GM18520 (cell line): ENCODE measurements around the gene CHST12.
A peak's percentile ranks its signal among the peaks of the same experiment; 100 is the strongest.
"Not testable (repeated sequence)": the region's sequence is repeated elsewhere in the genome, so short reads cannot be mapped to it uniquely, and the experiment has no call there.

Source experiments
- ATAC-seq: cut with Tn5 transposase; IDR thresholded peaks from one replicate; pipeline ENCODE4 v1.9.1; 2021; ENCODE audit not compliant: unreplicated experiment

The CHST12 gene

DNA sequence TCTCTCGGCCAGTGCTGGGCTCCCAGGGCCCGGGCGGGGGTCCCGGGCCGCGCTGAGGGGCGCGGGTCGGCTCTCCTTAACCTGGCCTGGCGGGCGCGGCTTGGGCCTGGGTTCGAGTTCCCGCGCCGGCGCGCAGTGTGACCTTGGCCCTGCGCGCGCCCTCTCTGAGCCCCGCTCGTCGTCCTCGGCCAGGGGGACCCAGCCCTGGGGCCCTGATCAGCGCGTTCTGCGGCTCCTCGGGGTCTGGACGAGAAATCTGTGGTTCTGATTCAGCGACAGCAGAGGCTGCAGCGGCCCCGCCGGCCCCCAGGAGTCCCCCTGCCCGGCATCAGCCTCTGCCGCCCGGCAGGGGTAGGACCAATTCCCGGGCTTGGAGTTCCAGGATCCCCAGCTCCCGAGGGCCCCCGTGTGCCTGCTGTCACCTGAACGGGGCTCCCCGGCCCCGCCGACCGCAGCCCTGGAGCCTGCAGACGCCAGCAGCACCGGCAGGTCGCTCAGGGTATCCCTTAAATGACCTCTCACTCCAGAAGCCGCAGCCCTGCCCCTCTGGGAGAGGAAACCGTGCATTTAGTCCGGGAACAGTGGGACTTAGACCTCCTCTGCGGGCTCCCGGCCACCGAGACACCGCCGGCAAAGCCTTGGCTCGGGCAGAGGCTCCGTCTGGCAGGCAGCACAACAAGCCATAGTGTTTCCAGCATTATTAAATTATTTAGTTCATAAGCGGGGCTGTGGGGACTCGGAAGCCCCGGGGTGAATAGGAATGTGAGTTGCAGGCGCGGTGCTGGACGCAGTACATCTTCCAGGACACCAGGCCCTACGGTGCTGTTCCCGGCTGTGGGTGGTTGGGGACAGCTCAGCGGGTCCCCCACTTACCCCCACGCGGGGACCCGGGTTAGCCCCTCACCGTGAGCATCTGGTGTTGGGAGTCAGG is 572 bp downstream of the CHST12 start:
- no peak for ATAC-seq

DNA sequence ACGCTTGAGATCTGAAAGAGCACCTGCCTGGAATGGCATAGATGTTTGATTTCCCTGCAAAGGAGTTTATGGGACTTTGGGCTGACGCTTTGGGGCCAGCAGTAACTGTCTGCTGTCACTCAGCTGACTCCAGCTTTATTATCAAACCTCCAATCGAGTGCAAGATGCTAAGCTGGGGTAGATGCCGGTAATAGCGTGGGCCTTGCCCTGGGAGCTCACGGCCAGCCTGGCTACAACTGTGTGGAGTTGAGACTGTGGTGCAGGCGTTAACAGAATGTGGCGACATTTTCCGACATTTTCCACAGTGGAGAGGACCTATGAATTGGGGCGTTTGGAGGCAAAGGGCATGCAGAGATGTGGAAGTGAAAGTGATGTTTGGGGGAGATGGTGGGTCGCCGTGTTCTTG is 1.3 kb downstream of the CHST12 start:
- ATAC-seq: no peak

DNA sequence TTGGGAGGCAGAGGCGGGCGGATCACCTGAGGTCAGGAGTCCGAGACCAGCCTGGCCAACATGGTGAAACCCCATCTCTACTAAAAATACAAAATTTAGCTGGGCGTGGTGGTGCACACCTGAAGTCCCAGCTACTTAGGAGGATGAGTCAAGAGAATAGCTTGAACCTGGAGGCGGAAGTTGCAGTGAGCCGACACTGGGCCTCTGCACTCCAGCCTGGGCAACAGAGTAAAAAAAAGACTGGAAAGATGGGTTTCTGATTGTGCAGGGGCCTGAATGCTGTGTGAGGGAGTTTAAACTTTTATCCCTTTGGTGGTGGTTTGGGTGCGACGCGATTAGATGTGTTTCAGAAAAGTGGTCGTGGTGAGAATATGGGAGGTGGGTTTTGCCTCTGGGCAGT is 1.8 kb downstream of the CHST12 start:
- ATAC-seq: no peak

DNA sequence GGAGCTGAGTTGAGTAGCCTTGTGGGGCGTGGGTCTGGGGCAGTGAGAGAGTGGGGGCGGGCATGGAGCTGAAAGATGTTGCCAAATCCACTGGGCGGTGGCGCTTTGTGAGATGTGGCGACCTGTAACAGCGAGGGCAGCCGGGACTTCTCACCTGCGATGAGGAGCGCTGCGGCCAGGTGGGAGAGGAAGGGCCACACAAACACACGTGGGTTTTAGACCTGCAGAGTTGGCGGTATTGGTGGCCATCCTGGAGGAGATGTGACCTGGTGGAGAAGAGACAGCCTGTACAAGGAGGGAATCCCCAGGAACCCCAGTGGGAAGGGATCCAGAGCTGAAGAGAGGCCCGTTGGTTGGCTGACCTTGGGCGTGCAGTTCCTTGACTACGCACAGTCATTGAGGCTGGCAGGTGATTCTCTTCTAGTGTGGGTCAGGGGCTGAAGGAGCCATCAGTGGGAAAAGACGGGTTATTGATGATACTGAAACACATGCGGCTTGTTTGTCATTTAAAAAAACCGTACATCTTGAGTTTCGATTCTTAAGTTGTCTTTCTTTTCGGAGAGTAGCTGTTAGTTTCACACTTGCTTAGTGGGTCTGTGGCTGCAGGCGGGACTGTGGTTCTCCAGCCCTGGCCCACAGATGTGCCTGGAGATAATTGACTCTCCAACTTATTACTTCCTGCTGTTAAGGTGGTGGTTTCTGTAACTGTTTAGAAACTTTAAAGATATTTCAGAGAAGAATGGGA is 2.4 kb downstream of the CHST12 start:
- ATAC-seq: peak; percentile 28

DNA sequence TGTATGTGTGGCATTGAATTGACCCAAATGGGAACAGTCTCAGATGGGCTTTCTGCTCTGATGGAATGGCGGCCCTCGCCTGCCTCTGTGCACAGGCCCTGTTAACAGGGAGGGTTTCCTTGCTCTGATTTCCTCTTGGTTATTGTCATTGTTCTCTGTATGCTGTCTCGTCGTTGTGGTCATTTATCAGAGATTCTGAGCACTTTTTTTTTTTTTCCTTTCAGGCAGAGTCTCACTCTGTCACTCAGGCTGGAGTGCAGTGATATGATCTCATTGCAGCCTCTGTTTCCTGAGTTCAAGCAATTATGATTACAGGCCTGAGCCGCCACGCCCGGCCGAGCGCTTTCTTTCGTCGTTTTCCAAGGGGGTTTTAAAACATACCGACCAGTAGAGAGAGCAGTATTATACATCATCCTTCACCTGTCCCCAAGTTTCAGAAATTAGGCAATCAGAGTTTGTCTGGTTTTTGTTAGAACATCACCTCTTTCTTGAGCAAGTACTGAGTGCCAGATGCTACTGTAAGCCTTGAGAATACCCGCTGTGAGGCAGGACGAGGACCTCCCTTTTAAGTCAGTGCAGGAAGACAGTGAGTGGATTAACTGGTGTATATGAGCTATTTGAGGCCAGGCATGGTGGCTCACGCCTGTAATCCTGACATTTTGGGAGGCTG is 6.5 kb downstream of the CHST12 start:
- ATAC-seq: no peak

DNA sequence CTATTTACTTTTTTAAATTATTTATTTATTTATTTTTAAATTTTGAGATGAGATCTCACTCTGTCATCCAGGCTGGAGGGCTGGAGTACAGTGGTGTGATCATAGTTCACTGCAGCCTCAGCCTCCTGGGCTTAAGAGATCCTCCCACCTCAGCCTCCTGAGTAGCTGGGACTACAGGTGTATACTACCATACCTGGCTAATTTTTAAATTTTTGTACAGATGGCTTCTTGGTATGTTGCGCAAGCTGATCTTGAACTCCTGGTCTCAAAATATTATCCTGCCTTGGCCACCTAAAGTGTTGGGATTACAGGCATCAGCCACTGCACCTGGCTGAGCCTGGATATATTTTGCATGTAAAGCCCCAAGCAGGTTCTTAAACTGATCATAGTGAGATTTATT is 7.6 kb downstream of the CHST12 start:
- ATAC-seq: no peak

DNA sequence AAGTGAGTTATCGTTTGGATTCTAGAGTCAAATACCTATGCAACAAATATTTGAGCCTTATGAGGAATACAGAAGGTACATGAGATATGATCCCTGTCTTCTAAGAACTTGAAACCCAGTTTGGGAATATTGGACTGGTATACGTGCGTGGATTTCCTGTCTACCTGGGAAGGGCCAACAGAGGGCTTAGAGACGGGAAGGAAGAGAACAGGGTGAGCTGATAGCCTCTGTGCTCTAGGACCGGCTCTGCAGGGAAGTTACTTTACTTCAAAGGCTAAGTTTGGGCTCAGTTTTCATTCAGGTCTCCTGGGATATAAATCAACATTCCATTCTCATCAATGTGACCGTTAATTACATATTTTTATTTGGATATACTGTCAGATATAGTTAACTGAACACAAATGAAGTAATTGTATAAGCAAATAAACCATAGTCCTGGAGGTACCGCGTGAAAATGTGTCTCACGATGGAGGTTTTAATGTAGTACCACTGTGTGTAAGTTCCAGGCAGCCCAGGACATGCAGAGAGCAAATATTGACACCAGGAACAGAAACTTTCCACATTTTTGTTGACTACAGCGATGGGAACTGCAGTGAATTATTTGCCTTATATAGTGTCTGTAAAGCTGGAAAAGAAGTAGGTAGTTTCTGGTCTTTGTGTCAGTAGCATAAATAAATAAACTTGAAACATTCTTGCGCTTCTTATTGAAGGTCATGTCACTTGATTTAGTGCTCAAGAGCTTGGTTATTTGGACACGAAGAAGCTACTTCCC is 8.6 kb downstream of the CHST12 start:
- no peak for ATAC-seq

DNA sequence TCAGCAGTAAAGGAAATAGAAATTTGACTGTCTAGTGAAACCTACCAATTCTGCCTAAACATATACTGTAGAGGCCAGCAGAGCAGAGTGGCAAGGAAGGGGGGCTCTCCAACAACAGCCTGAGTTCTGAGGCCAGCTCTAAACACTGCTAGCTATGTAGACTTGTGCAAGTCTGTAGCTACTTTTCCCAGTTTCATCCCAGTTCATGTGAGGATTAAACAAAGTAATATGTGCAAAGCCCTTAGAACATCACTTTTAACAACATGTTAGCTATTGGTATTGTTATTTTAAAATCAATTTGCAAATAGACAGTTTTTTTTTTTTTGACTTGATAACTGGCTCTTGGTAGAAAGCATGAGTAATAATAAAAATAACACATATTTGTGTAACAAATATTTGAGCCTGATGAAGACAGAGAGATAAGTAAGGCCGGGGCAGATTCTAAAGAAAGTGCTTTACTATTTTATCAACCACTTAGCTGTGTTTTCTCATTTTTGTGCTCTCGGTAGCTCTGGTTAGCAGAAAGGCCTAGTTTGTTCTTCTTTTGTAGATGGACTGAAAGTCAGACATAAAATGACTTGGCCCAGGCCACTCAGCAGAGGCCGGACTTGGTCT is 9.3 kb downstream of the CHST12 start:
- ATAC-seq: no peak

DNA sequence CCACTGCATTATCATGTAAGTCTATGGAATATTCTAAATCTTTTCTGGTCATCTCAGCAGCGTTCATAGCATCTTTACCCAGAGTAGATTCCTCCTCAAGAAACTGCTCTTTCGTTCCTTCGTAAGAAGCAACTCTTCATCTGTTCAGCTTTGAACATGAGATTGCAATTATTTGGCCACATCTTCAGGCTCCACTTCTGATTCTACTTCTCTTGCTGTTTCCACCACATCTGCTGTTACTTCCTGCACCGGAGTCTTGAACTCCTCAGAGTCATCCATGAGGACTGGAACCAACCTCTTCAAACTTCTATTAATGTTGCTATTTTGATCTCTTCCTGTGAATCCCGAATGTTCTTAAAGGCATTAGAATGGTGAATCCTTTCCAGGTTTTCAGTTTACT is 12.7 kb downstream of the CHST12 start:
- no peak for ATAC-seq

DNA sequence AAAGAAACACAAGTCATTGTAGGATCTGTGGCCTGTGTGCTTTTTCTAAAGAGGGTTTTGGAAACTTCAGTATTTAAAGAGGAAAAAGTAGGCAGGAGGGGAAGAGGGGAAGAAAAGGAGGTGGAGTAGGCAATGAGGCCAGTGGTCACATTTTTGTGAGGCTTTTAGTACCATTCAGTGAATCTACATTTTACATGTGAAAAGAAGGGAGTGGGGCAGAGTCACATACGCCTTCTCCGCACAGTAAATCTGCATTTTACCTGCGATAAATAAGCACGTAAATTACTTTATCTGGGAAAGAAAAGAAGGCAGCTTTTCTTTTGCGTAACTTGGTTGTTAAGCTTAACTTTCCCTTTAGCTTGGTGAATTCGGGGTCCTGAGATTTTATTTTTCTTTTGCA is 13.2 kb downstream of the CHST12 start:
- no peak for ATAC-seq

DNA sequence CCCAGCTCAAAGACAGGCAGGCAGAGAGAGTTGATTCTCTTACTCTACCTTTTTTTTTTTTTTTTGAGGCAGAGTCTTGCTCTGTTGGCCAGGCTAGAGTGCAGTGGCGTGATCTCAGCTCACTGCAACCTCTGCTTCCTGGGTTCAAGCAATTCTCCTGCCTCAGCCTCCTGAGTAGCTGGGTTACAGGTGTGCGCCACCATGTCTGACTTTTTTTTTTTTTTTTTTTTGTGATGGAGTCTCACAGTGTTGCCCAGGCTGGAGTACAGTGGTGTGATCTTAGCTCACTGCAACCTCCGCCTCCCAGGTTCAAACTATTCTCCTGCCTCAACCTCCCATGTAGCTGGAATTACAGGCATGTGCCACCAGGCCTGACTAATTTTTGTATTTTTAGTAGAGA is 13.8 kb downstream of the CHST12 start:
- ATAC-seq: not testable (repeated sequence)

DNA sequence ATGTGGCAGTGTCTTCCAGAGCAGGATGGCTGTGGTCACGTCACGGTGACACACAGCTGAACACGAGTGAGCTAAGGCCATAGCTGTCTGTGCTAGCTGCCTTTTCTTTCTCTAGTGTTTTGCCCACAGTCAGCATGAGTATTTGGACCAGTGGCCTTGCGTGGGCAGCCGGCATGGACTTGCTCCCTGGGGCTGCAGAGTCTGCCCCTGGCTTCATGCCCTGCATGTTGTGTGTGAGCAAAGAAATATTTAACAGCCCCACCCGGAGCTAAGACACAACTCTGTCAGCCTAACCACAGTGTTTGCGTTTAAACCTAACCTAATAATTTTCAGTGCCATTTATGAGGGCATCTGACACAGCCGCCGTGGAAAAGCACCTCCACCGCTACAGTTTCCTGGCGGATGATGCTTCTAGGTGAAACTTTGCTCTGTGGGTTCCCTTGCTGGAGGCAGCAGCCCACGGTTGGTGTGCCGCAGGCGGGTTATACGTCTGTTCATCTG is 14.6 kb downstream of the CHST12 start:
- no peak for ATAC-seq

DNA sequence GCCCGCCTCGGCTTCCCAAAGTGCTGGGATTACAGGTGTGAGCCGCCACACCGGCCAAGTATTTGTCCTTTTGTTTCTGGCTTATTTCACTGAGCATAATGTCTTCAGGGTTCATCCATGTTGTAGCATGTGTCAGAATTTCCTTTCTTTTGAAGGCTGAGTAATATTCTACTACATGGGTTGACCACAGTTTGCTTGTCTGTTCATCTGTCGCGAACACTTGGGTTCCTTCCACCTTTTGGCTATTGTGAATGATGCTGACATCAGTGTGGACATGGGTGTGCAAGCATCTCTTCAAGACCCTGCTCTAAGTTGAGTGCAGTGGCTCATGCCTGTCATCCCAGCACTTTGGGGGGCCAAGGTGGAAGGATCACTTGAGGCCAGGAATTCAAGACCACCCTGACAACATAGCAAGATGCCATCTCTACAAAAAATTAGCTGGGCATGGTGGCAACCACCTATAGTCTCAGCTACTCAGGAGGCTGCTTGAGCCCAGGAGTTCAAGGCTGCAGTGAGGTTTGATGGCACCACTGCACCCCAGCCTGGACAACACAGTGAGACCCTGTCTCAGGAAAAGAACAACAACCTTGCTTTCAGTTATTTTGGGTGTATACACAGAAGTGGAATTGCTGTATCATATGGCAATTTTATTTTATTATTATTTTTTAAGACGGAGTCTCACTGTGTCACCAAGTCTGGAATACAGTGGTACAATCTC is 17.0 kb downstream of the CHST12 start:
- no peak for ATAC-seq

DNA sequence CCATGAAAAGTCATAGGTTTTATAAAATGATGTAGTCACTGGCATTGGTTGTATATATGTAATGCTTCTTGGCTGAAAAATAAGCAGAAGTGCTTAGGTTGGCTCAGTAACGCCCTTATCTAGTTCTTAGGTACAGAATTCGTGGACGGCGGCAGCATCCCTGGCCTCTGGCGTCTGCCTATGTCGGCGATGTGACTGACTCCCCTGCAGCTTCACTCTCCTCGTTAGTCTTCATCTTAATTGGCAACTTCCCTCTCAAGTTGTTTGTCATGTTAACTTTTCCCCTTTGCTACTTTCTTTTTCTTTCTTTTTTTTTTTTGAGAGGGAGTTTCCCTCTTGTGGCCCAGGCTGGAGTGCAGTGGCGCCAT is 18.5 kb downstream of the CHST12 start:
- no peak for ATAC-seq

DNA sequence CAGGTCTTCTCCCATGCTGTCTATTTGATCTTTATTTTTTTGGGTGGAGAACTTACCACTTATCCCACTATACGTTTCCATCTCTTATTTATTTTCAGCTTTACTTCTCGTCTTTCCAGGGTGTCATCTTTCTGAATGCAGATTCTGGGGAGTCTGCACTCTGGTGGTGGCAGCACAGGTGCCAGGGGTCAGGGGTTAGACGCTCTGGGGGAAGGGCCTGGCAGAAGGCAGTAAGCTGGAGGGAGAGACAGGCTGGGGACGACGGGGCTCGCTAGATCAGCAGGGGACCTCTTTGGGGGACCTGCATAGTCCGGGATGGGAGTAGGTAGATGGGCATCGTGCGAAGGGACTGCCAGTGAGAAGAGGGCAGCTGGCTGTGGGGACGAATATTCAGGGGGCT is 22.3 kb downstream of the CHST12 start:
- ATAC-seq: no peak

DNA sequence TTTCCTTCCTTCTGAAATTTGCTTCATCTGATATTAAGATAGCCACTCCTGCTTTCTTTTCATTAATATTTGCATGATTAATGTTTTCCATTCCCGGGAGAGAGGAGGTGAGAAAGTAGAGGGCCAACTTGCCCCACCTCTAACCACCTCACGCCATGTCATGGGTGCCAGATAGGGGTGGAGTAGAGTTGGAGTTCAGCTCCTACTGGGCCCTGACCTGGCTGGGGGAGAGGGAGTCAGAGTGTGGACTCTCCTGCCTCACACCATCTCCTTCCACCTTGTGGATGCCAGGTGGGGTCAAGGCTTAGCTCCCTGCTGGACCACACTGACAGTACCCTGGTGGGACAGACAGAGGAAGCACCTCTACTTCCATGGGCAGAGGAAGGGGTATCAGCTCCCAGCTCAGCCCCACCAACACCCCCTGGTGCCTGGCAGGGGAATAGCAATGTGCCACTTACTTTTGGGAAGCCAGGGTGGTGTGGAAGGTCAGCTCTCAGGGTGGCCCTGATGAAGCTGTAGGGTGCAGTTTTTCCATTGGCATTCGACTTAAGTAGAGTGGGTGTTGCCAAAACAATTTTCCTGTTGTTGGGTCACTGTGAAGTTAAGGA is 28.0 kb downstream of the CHST12 start:
- no peak for ATAC-seq

DNA sequence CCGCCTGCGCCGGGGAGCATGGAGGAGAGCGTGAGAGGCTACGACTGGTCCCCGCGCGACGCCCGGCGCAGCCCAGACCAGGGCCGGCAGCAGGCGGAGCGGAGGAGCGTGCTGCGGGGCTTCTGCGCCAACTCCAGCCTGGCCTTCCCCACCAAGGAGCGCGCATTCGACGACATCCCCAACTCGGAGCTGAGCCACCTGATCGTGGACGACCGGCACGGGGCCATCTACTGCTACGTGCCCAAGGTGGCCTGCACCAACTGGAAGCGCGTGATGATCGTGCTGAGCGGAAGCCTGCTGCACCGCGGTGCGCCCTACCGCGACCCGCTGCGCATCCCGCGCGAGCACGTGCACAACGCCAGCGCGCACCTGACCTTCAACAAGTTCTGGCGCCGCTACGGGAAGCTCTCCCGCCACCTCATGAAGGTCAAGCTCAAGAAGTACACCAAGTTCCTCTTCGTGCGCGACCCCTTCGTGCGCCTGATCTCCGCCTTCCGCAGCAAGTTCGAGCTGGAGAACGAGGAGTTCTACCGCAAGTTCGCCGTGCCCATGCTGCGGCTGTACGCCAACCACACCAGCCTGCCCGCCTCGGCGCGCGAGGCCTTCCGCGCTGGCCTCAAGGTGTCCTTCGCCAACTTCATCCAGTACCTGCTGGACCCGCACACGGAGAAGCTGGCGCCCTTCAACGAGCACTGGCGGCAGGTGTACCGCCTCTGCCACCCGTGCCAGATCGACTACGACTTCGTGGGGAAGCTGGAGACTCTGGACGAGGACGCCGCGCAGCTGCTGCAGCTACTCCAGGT is 29.7 kb downstream of the CHST12 start:
- no peak for ATAC-seq

DNA sequence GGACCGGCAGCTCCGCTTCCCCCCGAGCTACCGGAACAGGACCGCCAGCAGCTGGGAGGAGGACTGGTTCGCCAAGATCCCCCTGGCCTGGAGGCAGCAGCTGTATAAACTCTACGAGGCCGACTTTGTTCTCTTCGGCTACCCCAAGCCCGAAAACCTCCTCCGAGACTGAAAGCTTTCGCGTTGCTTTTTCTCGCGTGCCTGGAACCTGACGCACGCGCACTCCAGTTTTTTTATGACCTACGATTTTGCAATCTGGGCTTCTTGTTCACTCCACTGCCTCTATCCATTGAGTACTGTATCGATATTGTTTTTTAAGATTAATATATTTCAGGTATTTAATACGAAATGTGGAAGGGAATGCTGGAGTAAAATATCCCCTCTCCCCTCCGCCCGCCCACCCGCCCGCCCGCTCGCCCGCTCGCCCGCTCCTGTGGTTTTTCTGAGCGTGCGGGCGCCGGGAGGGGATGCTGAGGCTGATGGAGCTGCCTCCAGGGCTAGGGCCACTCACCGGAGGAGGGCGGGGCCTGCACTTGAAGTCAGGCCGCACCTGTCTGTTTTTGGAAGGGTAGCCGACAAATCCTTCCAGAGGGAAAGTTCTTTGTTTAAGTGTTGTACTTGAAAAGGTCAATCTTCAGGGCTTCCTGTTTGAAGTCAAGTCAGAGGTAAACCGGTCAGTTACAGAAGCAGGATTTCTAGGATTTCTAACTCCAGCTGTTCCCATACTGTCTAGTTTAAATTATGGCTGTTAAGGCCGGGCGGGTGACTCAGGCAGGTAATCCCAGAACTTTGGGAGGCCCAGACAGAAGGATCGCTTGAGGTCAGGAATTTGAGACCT is 30.5 kb downstream of the CHST12 start:
- ATAC-seq: no peak
